Esophagus (tissue), 2 donors: ENCODE data around the gene SYNPR. TPM values are rescaled to one million over a fixed set of nuclear protein-coding genes. Genes with fewer than 3 reads are reported as not detected.

Experiments
- H3K27ac ChIP-seq, 2 donors: one replicate each; pipeline ENCODE4 v1.5.1; 2013; ENCODE audit warnings: low read depth in 2 of 2, mild to moderate bottlenecking in 2 of 2, inconsistent platforms in 1 of 2, low read length in 1 of 2, moderate library complexity in 1 of 2
- H3K27me3 ChIP-seq, 2 donors: one replicate each; pipeline ENCODE4 v1.6.1; 2013; ENCODE audit warnings: low read length in 2 of 2, control low read depth in 1 of 2, mild to moderate bottlenecking in 1 of 2; ENCODE audit not compliant: insufficient read depth in 2 of 2, control insufficient read depth in 1 of 2
- H3K36me3 ChIP-seq, 2 donors: one replicate each; pipeline ENCODE4 v1.6.1; 2013; ENCODE audit warnings: low read length in 1 of 2; ENCODE audit not compliant: control insufficient read depth in 2 of 2, insufficient read depth in 2 of 2
- H3K4me1 ChIP-seq, 2 donors: one replicate each; pipeline ENCODE4 v1.6.1; 2013; ENCODE audit warnings: low read length in 1 of 2; ENCODE audit not compliant: control insufficient read depth in 2 of 2, insufficient read depth in 2 of 2
- H3K4me3 ChIP-seq, 2 donors: one replicate each; pipeline ENCODE4 v1.5.1; 2013; ENCODE audit warnings: low read length in 2 of 2, mild to moderate bottlenecking in 2 of 2, low read depth in 1 of 2, moderate library complexity in 1 of 2
- H3K9me3 ChIP-seq, 2 donors: one replicate each; pipeline ENCODE4 v1.6.1; 2013; ENCODE audit warnings: mild to moderate bottlenecking in 2 of 2, low read depth in 1 of 2, low read length in 1 of 2, moderate library complexity in 1 of 2; ENCODE audit not compliant: control insufficient read depth in 2 of 2, insufficient read depth in 1 of 2
- WGBS, 2 donors: extraction: QIAGEN DNeasy Blood & Tissue Kit; methylation state at CpG; one replicate each; pipeline ENCODE4 v1.1.7; 2013; 5-methylcytosine and 5-hydroxymethylcytosine counted together
- polyA plus RNA-seq, 2 donors: library from polyadenylated mRNA; stranded (reverse); fragments of 200-250 nt; gene quantifications; one replicate each; pipeline ENCODE4 v1.2.3, GENCODE V29; 2013
- donor health status: healthy with polysubstance abuse.
- donor health status: Bipolar disorder and iron deficiency.

The SYNPR gene
- polyA plus RNA-seq, 2 donors = not detected

GRCh38 chr3:63331520-63331919 is 53.4 kb downstream of the SYNPR start:
- H3K27me3 ChIP-seq = no peaks in the 10 kb centered on the region
- H3K36me3 ChIP-seq = no peaks in the 10 kb centered on the region
- 80 to 85% methylated on average over 3 of the region's 3 CpGs for WGBS, 2 donors
- H3K9me3 ChIP-seq = no peaks in the 10 kb centered on the region
- no peak overlapping the region for H3K27ac ChIP-seq
- no peaks in the 10 kb centered on the region for H3K4me1 ChIP-seq
- H3K4me3 ChIP-seq = no peak overlapping the region

GRCh38 chr3:63333815-63334214 is 55.7 kb downstream of the SYNPR start:
- no peaks in the 10 kb centered on the region for H3K4me1 ChIP-seq
- no peak overlapping the region for H3K27ac ChIP-seq
- H3K9me3 ChIP-seq = no peaks in the 10 kb centered on the region
- 63 to 80% methylated on average over 1 of the region's 1 CpG for WGBS, 2 donors
- H3K36me3 ChIP-seq = no peaks in the 10 kb centered on the region
- H3K27me3 ChIP-seq = no peaks in the 10 kb centered on the region
- H3K4me3 ChIP-seq = no peak overlapping the region

DNA sequence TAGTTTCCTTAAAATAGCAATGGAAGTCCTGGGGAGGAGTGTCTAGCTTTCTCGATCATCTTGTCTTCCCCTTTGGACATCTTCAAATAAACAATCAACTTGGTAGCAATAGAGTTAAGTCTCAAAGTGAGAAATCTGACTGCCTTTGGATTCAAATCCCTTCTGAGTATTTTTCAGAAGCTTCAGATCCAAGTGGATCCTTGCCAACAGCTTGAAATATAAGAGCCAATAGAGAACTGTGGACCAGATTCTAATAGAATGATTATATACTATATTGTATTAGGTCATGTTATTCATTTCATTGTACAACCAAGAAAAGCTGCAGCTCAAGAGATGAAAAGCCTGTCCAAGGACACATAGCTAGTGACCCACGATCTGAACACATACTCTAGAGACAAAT is 60.2 kb downstream of the SYNPR start:
- Histone ChIP-seq H3K9me3 (no peaks in the 10 kb centered on the region), H3K27ac (no peak overlapping the region), H3K4me3 (no peak overlapping the region), H3K4me1 (no peaks in the 10 kb centered on the region), H3K27me3 (peaks cover 0 to 3% of the 10 kb centered on the region in 2 donors), H3K36me3 (no peaks in the 10 kb centered on the region)
- WGBS, 2 donors = 48 to 52% methylated on average over 2 of the region's 2 CpGs

GRCh38 chr3:63343674-63344073 is 65.6 kb downstream of the SYNPR start:
- no peak overlapping the region for H3K4me3 ChIP-seq
- no peaks in the 10 kb centered on the region for H3K36me3 ChIP-seq
- H3K27me3 ChIP-seq = peaks cover 0 to 3% of the 10 kb centered on the region in 2 donors
- 2 to 4% methylated on average over 9 of the region's 9 CpGs for WGBS, 2 donors
- no peak overlapping the region for H3K27ac ChIP-seq
- H3K4me1 ChIP-seq = no peaks in the 10 kb centered on the region
- no peaks in the 10 kb centered on the region for H3K9me3 ChIP-seq

GRCh38 chr3:63344661-63345060 is 66.6 kb downstream of the SYNPR start:
- Histone ChIP-seq H3K36me3 (no peaks in the 10 kb centered on the region), H3K9me3 (no peaks in the 10 kb centered on the region), H3K27me3 (peaks cover 0 to 3% of the 10 kb centered on the region in 2 donors), H3K4me3 (no peak overlapping the region), H3K4me1 (no peaks in the 10 kb centered on the region), H3K27ac (no peak overlapping the region)
- WGBS, 2 donors = 42 to 51% methylated on average over 3 of the region's 3 CpGs

- no peak overlapping the region for H3K4me3 ChIP-seq
- H3K36me3 ChIP-seq = no peaks in the 10 kb centered on the region
- no peak overlapping the region for H3K27ac ChIP-seq
- WGBS, 2 donors = 21% methylated on average over 8 of the region's 8 CpGs
- no peaks in the 10 kb centered on the region for H3K9me3 ChIP-seq
- no peaks in the 10 kb centered on the region for H3K27me3 ChIP-seq
- H3K4me1 ChIP-seq = no peaks in the 10 kb centered on the region
These were observed 71.8 kb downstream of the SYNPR start for GRCh38 chr3:63349583-63350573.

DNA sequence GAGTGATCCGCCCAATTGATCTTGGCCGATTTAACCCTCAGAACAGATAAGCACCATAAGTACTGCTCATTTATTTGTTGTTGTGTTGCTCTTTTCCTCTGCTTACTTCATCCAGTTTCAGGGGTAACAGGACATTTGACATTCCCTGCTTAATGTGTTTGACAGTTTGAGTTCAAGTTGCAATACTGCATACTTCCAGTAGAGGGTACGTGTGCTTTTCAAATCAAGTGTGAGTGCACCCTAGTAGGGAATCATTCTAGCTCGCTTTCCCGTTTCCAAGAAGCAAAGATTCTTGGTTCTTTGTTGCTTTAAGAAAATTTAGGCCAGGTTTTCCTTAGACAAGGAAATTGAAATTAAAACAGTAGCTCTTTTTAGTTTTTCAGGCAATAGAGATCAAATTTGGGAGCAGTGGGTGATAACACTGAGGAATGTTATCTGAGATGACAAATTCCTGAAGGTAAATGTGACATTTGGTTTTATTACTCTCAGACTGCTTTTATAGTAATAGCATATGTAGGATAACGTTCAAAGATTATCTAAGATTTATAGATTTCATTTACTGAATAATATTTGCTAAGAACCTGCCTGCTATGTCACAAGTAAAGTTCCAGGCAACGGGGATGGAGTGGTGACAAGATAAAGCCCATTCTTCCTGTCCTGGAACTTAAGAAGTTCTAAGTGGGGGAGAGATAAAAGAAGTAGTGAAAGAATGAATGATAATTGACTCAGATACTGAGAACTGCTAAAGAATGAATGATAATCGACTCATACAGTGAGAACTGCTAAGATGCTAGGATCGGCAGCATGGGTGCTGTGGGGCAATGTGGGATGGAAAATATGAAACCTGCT is 73.3 kb downstream of the SYNPR start:
- Histone ChIP-seq H3K4me1 (no peaks in the 10 kb centered on the region), H3K27me3 (no peaks in the 10 kb centered on the region), H3K36me3 (no peaks in the 10 kb centered on the region), H3K4me3 (no peak overlapping the region), H3K9me3 (no peaks in the 10 kb centered on the region), H3K27ac (no peak overlapping the region)
- 32 to 34% methylated on average over 9 of the region's 9 CpGs for WGBS, 2 donors

DNA sequence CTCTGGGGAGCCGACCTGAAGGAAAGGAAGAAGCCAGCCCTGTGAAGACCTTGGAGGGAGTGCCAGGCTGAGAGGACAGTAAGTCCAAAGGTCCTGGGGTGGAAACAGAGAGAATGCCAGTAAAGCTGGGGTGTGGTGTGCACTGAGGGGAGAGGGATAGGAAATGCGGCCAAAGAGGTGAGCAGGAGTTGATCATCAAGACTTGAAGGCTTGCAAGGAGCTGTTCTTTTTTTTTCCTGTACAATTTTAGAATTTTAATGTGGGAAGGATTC is 73.8 kb downstream of the SYNPR start:
- Histone ChIP-seq H3K4me3 (no peak overlapping the region), H3K27me3 (no peaks in the 10 kb centered on the region), H3K36me3 (no peaks in the 10 kb centered on the region), H3K27ac (no peak overlapping the region), H3K9me3 (no peaks in the 10 kb centered on the region), H3K4me1 (no peaks in the 10 kb centered on the region)
- WGBS, 2 donors = 68% methylated on average over 2 of the region's 2 CpGs

DNA sequence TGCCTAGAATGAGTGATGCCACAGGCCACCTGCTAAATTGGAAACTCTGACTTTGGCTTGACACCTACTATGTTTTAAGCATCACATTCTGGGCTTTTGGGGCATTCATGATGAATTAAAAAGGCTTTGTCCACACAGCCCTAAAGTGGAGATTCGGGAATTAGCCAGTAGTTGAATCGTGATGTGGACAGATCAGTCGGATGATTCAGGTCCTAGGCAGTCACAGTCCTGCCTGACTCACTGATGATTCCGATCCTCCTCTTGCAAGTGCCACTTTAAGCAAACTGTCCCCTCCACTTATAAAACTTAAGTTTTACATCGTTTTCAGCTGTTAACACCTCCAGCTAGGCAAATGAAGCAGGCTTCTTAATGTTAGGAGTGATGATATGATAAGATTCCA is 75.3 kb downstream of the SYNPR start:
- Histone ChIP-seq H3K27me3 (no peaks in the 10 kb centered on the region), H3K4me1 (no peaks in the 10 kb centered on the region), H3K4me3 (no peak overlapping the region), H3K9me3 (no peaks in the 10 kb centered on the region), H3K36me3 (no peaks in the 10 kb centered on the region), H3K27ac (no peak overlapping the region)
- WGBS, 2 donors = 69 to 75% methylated on average over 5 of the region's 5 CpGs
